NCI-H2107 treated with DMSO at 0.1 percent for 48 hours (cell line): ENCODE measurements around the gene RGS11.
A peak's percentile ranks its signal among the peaks of the same experiment; 100 is the strongest.

Experiments
- DNase-seq: peaks from one replicate; lab custom pipeline; 2025; ENCODE audit not compliant: unreplicated experiment; lab: John Stamatoyannopoulos, UW

RGS11 gene

GRCh38 chr16:296806-297510 lies 21.2 kb upstream of the RGS11 start:
- DNase-seq: no peak

GRCh38 chr16:296276-296675 lies 20.5 kb upstream of the RGS11 start:
- DNase-seq: no peak

GRCh38 chr16:293043-293775 lies 17.5 kb upstream of the RGS11 start:
- no peak for DNase-seq

GRCh38 chr16:291539-291938 lies 15.8 kb upstream of the RGS11 start:
- no peak for DNase-seq

GRCh38 chr16:290681-291405 lies 15.1 kb upstream of the RGS11 start:
- DNase-seq: no peak

GRCh38 chr16:290015-290680 lies 14.4 kb upstream of the RGS11 start:
- no peak for DNase-seq

GRCh38 chr16:289395-289997 lies 13.8 kb upstream of the RGS11 start:
- DNase-seq: no peak

- no peak for DNase-seq
Observed at GRCh38 chr16:287981-288920, 12.5 kb upstream of the RGS11 start.

GRCh38 chr16:287298-287811 lies 11.6 kb upstream of the RGS11 start:
- DNase-seq: peak; percentile 30

- no peak for DNase-seq
Observed at GRCh38 chr16:286491-287297, 10.9 kb upstream of the RGS11 start.

- no peak for DNase-seq
Observed at GRCh38 chr16:285146-286055, 9.7 kb upstream of the RGS11 start.

- no peak for DNase-seq
Observed at GRCh38 chr16:284204-285120, 8.7 kb upstream of the RGS11 start.

- no peak for DNase-seq
Observed at GRCh38 chr16:283033-283805, 7.5 kb upstream of the RGS11 start, which contains the start of gene PDIA2. Gene PDIA2, plus strand, starts transcription at chr16:283164. Its CDS starts 6 bp downstream, at chr16:283170.

GRCh38 chr16:282491-282890 lies 6.7 kb upstream of the RGS11 start:
- DNase-seq: no peak

GRCh38 chr16:281660-282255 lies 6.0 kb upstream of the RGS11 start:
- DNase-seq: no peak
